ENCODE measurements around the gene ARHGAP19. TPM values are rescaled to one million over a fixed set of nuclear protein-coding genes. Genes with fewer than 3 reads are reported as not detected.

The ARHGAP19 gene
- total and polyA plus RNA-seq, 9 of the 15 experiments (the other 6 are each of a cell fraction or from before 2014, with no cell fraction given): 14.8 to 49.5 (median 26.8) TPM

DNA sequence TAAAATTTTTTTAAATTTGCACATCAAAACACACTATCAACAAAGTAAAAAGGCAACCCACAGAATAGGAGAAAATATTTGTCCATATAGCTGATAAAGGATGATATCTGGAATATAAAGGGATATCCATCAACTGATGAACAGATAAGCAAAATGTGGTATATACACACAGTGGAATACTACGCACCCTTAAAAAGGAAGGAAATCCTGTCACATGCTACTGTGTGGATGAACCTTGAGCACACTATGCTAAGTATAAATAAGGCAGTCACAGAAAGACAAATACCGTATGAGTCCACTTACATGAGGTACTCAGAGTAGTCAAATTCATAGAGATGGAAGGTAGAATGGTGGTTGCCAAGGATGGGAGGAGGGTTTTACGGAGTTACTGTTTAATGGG lies 37.7 kb downstream of the ARHGAP19 start:
- H3K4me1 ChIP-seq (replicated peaks in 1 of 2; ENCODE audit: control insufficient read depth in 2 of 2, insufficient read depth in 2 of 2, low read length in 2 of 2): no peaks in the 10 kb centered on the region
- in situ Hi-C loops (cut with MboI): no loop called here
- no peak for ATAC-seq
- no peak overlapping the region for H3K4me2 ChIP-seq (ENCODE audit: insufficient read depth, low read length)
- H2AFZ ChIP-seq (ENCODE audit: low read depth, low read length): no peak overlapping the region
- POLR2A ChIA-PET: no interaction called here
- H3K9ac ChIP-seq (ENCODE audit: insufficient read depth in 1 of 2, low read depth in 2 of 2, low read length in 2 of 2): no peak overlapping the region
- no peak overlapping the region for H3K27ac ChIP-seq (ENCODE audit: extremely low read depth, low read depth, low read length)
- FAIRE-seq: no peak
- no peaks in the 10 kb centered on the region for H3K27me3 ChIP-seq (ENCODE audit: control insufficient read depth in 2 of 2, insufficient read depth in 2 of 2, low read length in 2 of 2)
- H3K4me3 ChIP-seq: no peak overlapping the region
- no TSS peak for BruUV-seq (replicated peaks)
- H3K9me3 ChIP-seq (replicated peaks; ENCODE audit: control insufficient read depth, insufficient read depth, low read depth, low read length): no peaks in the 10 kb centered on the region
- H3K36me3 ChIP-seq (ENCODE audit: control insufficient read depth, insufficient read depth, low read length): peaks cover 47% of the 10 kb centered on the region; the same call in 2 of the 3 replicates
- H4K20me1 ChIP-seq (replicated peaks; ENCODE audit: control insufficient read depth, insufficient read depth, low read length): no peaks in the 10 kb centered on the region
- intact Hi-C loops (cut with micrococcal nuclease): no loop called here
- peak; percentile 23 for TF ChIP-seq RBM25 (IDR thresholded peaks at IDR 0.05; ENCODE audit: low read depth, low read length, severe bottlenecking)
- TF ChIP-seq, protein P1, sequence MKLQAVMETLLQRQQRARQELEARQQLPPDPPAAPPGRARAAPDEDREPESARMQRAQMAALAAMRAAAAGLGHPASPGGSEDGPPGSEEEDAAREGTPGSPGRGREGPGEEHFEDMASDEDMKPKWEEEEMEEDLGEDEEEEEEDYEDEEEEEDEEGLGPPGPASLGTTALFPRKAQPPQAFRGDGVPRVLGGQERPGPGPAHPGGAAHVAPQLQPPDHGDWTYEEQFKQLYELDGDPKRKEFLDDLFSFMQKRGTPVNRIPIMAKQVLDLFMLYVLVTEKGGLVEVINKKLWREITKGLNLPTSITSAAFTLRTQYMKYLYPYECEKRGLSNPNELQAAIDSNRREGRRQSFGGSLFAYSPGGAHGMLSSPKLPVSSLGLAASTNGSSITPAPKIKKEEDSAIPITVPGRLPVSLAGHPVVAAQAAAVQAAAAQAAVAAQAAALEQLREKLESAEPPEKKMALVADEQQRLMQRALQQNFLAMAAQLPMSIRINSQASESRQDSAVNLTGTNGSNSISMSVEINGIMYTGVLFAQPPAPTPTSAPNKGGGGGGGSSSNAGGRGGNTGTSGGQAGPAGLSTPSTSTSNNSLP (IDR thresholded peaks at IDR 0.05; ENCODE audit: borderline replicate concordance, low read depth, low read length): no peak
- TF ChIP-seq MECOM (CRISPR knock-in tag; IDR thresholded peaks at IDR 0.05): no peak
- no peak for TF ChIP-seq ERF (CRISPR knock-in tag; IDR thresholded peaks at IDR 0.05)
- no peak for TF ChIP-seq SIX5 (IDR thresholded peaks at IDR 0.05; ENCODE audit: borderline replicate concordance in 1 of 2, insufficient read depth in 1 of 2, low read depth in 1 of 2, low read length in 2 of 2)
- peak; percentile 61 for TF ChIP-seq ZNF146 (CRISPR knock-in tag; IDR thresholded peaks at IDR 0.05; ENCODE audit: unreplicated experiment)
- no peak for DNase-seq (ENCODE audit: extremely low read depth in 1 of 4, low spot score in 3 of 4)
- H3K9me1 ChIP-seq (ENCODE audit: control insufficient read depth, insufficient read depth, low read length): no peaks in the 10 kb centered on the region
- H3K79me2 ChIP-seq (ENCODE audit: control insufficient read depth, insufficient read depth, low read length): no peaks in the 10 kb centered on the region
- CTCF ChIA-PET (ENCODE audit: low intra/inter-chr PET ratio): no interaction called here
- 90% methylated on average over 3 of the region's 3 CpGs for WGBS (ENCODE audit: insufficient coverage, low coverage, missing lambda C conversion rate)

Measured in K562 (cell line).